NCI-H1436 (cell line): ENCODE results near the gene MAP4K2.

Experiments
- DNase-seq: peaks from one replicate; lab custom pipeline; 2025; lab: John Stamatoyannopoulos, UW

The MAP4K2 gene

DNA sequence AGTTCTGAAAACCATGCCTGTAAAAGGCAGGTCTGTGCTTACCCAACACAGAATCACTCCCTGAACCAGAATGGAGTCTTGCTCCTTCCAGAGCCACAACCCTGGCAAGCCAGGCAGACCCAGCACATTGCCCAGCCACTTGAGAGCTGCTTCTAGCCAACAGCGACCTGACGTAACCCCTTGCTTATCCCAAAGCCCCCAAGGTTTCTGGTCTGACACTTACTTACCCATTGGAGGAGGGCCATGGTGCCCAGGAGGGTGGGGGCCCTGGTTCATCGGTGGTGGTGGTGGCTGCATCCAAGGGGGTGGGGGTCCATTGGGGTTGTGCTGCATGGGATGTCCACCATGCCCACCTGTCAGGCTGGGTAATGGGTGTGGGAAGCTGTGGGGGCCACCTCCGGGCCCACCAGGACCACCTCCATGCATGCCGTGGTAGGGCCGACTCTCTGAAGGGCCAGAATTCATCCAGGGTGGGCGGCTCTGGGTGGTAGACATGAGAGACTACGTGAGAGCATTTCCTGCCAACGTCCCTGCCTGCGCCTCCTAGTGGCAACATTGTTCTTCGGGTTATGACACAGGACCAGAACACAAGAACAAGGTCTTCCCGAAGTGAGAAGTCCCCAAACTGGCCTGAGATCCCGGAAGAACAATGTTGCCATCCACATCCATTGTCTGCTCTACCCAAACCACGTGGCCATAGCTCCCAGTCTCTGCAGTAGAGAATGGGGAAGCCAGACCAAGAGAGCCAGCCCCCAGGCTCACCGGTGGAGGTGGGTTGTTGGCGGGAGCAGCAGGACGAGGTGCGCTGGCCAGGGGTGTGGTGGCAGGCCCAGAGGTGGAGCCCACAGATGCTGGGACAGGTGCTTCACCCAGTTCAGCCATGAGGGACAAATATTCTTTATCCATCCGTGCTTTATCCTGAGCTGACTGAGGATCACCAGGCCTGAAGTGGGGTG, 35.4 kb downstream of the MAP4K2 start:
- DNase-seq: peak; percentile 26

DNA sequence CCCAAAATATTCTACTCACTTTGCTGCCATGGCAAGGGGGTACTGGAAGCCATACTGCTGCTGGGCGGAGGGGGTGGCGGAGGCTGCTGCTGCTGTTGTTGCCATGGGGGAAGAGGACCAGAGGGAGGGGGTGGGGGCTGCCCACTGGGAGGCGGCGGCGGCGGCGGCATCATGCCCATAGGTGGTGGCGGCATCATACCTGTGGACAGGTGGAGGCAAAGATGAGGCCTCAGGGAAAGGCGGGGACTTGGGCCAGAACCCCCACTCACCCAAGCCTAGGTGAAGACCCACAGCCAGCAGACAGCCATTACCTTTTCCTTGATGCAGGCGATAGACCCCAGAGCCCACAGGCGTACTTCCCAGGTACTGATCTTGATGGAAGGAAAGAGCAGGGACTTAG, 36.1 kb downstream of the MAP4K2 start:
- DNase-seq: no peak

DNA sequence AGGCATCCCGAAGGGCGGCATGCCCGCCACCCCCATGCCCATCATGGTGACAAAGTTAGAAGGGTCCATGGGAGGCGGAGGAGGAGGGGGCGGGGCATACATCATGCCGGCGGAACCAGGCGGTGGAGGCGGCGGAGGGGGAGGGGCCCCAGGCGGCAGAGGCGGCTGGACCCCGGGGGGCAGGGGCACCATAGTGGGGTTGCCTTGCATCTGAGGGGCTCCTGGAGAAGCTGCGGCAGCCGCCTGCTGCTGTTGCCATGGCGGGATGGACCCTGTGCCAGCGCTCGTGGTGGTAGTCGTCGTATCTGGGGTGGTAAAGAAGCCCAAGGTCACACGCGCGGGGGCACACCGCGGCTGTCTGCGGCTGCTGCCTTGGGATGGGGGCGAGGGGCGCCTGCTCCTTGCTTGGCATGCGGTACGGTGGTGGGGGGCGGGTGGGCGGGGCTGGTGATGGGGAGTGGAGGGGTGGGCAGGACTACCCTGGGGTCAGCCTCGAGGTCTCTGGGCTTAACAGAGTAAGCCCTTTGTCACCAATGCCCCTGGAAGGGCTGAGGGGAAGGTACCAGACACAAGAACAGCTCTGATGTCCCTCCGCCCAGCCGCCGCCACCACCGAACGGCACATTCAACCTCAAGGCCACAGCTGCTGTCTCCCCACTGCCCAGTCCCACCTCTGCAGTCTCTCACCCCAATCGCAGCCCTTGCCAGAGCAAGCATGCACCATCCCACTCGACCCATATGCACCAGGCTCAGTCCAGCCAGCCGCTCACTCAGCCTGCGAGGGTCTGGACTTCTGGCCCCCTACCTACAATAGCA, 37.0 kb downstream of the MAP4K2 start:
- DNase-seq: no peak

DNA sequence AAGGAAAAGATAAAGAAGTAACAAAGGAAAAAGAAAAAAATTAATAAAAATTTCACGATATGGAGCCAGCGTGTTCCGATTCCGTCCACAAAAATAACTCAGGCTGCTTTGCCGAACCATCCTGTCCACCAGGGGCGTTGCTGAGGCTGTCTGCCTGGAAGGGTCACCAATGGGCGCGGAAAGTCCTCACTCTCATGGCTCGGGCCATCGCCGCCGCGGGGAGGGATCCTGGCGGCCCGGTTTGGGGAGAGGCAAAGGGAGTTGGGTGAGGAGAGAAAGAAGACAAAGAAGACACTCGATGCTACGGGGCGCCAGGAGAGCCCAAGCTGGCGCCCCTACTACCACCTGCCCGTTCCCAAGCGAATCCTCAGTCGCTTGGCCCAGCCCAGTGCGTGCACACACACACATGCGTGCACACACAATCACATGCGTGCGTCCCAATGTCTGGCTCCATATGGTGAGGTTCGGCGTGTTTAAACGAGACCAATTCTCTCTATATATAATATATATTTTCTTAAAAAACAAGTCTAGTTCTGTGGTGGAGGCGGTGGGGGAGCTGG, 37.6 kb downstream of the MAP4K2 start:
- DNase-seq: no peak

DNA sequence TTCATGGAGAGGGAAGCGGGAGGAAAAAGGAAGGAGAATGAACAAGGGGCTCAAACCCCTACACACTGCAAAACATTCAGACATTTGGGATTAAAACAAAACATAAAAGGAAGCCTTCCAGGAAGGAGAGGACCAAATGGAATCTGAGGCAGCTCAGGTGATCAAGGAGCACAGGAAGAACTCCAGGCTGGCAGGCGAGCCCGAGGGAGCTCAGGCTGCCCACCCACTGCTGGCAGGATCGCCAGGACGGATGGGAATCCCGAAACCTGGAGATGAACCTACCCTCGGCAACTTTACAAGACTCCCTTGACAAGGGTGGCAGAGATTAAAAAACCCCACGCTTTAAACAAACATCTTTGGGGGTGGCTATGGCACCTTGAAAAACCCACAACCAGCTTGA, 38.3 kb downstream of the MAP4K2 start:
- DNase-seq: no peak

DNA sequence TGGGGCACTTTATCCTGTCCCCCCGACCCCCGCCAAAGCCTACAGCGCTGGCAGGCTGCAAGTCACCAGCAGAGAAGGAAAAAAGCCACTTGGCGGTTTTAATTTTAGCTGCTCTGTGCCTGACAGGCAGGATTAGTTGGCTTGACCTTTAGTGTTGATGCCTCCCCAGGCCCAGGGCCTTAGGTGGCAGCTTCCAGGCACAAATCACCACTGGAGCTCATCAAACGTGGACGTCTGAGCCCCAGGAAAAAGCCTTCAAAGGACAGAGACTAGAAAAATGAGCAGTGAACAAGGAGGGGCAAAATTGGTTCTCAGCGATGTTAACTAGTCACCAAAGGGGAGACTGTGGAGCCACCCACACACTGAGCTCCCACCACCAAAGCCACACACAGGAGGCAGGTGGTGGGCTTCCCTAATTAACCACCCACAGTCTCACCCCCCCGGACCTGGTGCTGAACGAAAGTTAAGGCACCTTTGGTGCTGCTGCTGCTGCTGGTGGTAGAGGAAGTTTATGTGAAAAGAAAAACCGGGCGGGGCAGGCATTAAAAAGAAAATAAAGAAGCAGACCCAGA, 38.9 kb downstream of the MAP4K2 start:
- DNase-seq: no peak

DNA sequence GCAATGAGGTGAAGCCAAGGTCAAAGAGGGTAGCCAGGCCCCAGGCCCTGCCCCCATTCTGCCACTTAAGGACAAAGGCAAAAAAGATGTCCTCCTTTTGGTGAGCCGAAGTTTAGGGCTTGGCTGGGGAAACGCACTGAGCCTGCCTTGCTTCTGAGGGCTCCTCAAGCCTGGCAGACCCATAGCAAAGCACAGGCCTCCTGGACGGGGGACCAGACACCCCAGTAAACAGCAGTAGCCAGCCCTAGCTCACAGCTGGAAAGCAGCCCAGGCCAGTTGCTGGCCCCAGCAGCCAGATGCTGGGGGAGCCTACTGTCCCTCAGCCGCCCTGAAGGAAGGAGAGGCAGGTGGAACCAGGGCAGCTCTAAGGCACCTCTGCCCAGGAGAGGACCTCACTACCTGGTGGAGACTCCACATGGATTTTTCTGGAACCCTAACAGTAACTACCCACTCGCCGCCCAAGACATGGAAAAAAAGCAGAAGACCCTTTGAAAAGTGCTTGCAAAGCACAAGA, 39.4 kb downstream of the MAP4K2 start:
- no peak for DNase-seq

DNA sequence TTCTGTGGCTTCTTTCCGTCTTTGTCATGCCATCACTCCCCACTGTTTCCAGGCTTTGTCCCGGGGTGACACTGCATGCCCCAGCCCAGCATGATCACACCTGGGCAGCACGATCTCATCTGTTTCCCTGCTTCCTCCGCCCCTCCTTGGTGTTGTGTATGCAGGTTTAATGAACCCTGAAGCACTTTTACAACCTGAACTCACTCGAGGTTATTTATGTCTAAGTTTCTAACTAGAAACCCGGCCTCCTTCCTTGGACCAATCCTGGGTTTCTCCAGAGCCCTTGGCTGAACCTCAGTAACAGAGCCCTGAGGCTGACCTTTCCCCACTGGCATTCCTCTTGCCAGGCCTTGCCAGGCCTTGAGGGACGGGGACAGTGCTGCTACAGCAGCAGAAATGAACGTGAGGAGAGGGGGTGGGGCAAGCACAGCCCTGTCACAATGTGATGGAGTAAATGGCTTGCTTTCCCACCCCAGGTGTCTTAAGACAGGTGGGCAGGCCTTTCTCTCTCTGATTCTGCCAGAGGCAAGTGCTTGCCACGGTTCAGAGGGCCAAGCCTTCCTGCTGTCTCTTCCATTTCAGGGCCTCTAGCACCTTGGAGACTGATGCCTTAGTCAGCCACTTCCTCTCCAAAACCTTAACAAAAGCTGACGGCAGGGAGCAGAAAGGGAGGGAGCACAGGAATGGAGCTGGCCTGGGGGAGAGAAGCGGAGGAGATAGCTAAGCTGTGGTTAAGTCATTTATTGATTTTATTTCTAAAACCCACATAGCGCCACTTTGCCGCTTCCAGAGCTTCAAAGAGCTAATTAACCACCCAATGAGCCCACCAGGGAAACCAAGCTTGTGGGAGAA, 40.1 kb downstream of the MAP4K2 start:
- DNase-seq: no peak

DNA sequence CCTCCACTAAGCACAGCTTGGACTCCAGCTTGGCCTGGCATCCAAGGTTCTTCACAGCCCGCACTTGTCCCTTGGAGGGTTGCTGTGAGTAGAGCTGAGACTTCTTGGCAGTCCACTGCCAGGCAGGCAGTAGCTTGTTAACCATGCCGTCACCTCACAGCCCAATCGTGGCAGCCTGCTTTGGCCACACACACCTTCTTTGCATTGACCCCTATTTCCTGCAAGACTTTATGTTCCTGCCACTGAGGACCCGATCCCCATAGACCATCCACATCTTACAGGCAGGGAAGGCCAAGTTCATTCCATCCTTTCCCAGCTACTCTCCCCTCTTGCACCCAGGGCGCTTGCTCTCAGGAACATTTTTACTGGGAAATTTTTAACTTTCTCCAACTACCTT, 40.7 kb downstream of the MAP4K2 start:
- no peak for DNase-seq

DNA sequence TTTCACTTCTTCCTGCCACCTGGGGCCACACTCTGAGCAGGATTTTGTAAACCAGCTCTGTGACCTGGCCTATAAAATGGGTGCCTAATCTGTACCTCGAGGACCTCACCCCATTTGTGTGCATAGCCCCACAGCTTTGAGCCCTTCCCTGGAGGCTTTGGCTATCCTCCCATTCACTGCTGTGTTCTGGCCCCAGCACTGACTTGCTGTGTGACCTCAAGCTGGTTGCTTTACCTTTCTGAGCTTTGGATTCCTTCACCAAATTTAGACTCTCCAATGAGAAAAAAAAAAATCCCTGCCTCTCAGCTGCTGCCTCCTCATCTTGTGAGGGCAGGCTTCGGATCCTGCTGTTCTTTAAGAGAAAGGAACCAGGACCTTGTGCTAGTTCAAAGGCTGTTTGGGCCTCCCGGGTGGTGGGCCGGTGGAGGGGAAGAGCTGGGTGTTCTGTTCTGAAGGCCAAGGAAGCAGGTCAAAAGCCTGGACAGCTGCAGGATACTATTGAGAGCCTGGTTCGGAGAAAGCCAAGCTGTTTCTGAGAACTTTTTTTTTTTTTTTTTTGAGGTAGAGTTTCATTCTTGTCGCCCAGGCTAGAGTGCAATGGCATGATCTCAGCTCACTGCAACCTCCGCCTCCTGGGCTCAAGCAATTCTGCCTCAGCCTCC, 42.1 kb downstream of the MAP4K2 start:
- DNase-seq: no peak

DNA sequence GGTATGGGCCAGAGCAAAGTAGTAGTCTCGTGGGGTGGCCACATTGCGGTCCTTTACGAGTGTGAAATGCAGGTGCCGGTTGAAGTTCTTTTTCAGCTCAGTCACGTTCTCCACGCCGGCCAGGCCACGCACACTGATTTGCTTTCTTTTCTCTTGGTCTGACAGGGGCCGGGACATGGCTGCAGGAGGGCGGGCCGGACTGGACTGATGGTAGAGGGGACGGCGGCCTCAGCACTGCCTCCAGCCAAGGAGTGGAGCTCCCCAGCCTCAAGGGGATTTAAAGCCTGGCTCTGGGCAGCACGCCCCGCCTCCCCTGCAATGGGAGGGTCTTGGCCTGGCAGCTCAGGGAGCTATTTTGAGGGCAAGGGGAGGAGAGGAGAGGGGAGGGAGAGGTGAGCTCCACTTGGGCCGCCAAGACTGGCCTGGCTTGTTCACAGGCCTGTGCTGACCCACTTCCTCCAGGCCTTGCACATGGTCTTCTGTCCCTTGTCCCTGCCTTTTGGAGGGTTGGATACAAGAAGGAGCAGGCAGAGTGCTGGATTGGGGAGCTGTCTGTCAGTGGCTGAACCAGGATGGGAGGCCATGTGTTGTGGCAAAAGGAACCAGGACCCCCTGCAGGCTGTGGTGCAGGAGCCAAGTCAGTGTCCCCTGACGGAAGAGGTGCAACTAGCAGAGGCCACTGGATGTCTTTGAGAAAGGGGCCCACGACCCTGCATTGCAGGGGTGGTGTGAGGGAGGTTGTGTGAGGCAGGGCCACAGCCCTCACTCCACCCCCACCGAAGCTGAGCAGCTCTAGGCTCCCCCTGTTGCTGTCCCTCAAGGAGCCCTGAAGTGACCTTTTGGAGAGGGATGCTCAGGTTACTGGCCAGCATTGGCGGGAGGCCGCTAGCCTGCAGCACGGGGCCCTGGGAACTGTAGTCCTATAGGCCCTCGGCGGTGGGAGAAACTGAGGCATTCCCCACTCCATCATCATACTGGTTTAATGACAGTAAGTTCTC, 43.0 kb downstream of the MAP4K2 start, which contains the start of gene PYGM:
Gene PYGM, minus strand, starts transcription at position 253 of the 998 bp plus-strand sequence. Its CDS starts 76 bp downstream, at position 177.
- DNase-seq: no peak

DNA sequence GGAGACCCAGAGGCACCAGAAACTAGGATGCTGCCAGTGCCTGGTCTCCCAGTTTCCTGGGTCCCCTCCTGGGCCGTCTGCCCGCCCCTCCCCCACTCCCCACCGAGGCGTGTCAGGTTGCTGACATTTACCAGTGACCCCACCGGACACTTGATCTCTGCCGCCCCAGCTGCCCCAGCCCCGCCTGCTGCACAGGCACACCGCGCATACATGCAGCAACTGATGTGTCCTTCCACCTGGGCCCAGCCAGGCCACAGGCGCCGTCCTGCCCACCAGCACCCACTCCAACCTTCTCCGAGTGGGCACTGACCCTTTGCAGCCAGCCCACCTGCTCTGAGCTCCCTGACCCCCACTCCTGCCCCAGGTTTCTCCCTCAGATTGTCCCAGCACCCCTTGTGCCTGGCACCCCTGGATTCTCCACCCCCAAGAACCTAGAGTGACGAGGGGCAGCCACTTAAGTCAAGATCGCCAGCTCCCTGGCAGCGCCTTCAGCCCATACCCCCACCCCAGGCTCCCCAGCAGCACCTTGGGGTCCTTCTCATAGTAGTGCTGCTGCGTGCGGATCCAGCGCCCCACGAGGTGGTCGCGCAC, 43.8 kb downstream of the MAP4K2 start:
- no peak for DNase-seq

DNA sequence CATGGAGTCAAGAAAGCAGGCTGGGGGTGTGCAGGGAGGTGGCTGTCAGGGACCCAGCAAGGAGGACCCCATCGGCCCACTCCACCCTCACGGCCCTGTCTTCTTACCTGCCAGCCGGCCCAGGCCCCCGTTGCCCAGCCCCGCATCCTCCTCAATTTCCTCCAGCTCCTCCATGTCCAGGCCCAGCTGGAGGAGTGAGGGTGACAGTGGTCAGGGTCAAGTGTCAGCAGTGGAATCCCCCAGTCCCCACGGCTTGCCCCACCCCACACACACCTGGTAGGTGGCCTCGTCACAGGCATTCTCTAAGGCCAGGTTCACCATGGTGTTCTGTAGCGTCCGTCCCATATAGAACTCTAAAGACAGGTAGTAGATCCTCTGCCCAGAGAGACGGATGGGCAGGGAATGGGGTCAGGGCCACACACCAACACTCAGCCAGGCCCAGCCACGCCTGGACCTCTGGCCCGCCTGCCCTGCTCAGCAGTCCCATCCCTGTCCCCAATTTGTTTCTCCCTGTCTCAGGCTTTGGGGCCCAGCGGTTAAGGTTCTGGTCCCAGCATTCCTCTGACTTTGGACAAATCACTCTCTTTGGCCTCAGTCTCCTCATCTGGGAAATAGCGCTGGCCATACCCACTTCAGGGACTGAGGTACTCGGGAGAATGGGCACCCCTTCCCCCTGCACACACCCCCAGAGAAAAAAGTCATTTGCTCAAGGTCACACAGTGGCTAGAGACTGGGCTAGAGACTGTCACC, 44.5 kb downstream of the MAP4K2 start:
- DNase-seq: no peak

DNA sequence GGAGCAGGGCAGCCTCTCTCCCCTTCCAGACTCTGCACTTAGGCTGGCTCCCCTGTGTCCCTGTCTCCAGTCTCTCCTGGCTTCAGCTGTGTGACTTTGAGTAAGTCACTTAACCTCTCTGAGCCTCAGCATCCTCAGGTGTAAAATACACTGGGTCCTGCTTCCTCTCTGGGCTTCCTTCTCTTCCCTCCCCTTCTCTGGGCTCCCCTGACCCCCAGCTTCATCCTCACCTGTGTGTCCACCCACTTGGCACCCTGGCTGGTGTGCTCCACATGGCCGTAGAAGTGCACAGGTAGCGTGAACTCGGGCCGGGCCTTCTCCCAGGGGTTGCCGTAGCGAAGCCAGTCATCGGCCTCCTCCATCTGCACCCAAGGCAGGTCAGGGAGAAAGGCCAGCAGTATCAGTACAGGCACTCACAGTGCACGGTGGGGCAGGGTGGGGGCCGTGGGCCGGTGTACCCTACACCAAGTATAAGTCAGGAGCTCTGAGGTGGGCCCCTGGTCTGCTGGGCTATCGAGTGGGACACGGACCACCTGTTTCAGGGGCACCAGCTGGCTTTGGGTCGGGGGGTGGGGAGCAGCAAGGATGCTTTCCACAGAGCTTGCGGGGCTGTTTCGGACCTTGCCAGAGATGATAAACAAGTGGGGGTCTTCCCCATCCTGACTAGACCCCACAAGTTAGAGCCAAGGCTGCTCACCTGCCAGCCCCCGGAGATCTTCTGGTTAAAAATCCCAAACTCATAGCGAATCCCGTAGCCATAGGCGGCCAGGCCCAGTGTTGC, 45.3 kb downstream of the MAP4K2 start:
- DNase-seq: no peak

DNA sequence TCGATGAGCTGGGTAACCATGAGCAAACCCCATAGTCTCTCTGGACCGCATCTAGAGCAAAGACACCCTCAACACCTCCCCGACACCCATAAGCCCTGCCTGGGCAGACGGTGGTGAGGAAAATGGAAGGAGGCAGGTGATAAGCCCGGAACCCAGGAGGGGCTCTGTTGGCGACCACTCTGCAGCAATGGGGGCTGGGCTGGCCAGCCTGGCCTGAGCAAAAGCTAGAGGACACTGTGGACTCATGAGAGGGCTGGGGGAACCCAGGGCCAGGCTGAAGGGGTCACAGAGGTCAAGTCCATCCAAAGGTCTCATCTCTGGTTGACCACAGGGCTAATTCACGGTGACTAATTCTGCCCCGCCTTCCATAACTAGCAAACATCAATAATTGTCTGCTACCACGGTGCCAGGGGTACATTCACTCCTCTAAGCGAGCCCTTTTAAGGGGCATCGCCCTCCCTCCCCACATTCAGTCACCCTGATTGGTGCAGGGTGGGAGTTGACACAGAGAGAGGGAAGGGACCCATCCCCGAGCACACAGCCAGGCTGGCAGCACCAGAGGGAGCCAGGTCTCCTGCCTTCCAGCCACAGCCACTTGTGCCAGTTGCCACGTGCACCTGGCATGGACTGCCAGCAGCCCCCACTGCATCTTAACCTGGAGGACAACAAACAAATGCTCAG, 47.2 kb downstream of the MAP4K2 start:
- no peak for DNase-seq

DNA sequence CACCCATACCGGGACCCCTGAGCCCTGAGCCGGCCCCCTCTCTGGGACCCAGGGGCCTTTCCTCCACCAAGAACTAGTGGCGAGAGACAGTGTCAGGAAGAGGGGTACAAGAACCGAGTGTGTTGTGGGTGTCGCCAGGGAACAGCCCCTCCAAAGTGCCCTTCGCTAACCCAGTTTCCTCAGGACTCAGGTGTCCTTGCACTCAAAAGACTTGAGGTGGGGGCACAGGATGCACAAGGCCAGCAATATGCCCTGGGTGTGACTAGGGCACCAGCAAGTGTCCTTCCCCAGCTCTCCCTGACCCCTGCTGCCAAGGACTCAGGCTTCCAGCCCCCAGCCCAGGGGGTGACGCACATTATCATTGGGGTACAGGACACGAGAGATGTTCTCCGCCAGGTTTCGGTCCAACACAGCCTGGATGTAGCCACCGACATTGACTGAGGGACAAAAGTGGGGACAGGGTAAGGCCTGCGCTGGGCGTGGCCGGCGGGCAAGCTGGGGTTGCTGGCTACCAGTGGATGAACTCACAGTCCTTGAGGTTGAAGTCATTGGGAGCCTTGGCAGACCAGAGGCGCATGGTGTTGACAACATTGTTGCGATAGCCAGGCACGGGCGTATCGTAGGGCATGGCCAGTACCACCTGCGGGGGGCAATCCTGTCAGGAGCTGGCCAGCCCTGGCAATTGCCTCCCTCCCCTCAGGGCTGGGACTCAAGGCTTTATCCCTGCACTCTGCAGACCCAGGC, 47.9 kb downstream of the MAP4K2 start:
- DNase-seq: no peak
